ENCODE measurements around the gene HOXB6.

Gene HOXB6

GRCh38 chr17:48620461-48621139 lies 15.8 kb upstream of the HOXB6 start:
- Mint-ChIP-seq H3K9me3 (no peaks in the 10 kb centered on the region), H3K36me3 (ENCODE audit: low read depth) (peaks cover 50% of the 10 kb centered on the region), H3K4me3 (peak overlapping the region; percentile 99), H3K27ac (peak overlapping the region; percentile 100), H3K27me3 (ENCODE audit: low read depth, poor library complexity) (peaks cover 21% of the 10 kb centered on the region), H3K4me1 (peaks cover 74% of the 10 kb centered on the region)
- TF ChIP-seq CTCF (IDR thresholded peaks at IDR 0.05): no peak
- DNase-seq: no peak

GRCh38 chr17:48619826-48620449 lies 15.2 kb upstream of the HOXB6 start:
- Mint-ChIP-seq H3K36me3 (ENCODE audit: low read depth) (peaks cover 47% of the 10 kb centered on the region), H3K9me3 (no peaks in the 10 kb centered on the region), H3K27ac (peak overlapping the region; percentile 100), H3K27me3 (ENCODE audit: low read depth, poor library complexity) (peaks cover 21% of the 10 kb centered on the region), H3K4me1 (peaks cover 78% of the 10 kb centered on the region), H3K4me3 (peak overlapping the region; percentile 99)
- no peak for TF ChIP-seq CTCF (IDR thresholded peaks at IDR 0.05)
- peak; percentile 50 for DNase-seq

GRCh38 chr17:48618256-48618896 lies 13.6 kb upstream of the HOXB6 start:
- Mint-ChIP-seq H3K4me3 (peak overlapping the region; percentile 99), H3K36me3 (ENCODE audit: low read depth) (peaks cover 40% of the 10 kb centered on the region), H3K9me3 (no peaks in the 10 kb centered on the region), H3K27me3 (ENCODE audit: low read depth, poor library complexity) (peaks cover 14% of the 10 kb centered on the region), H3K27ac (peak overlapping the region; percentile 100), H3K4me1 (peaks cover 73% of the 10 kb centered on the region)
- peak; percentile 96 for DNase-seq
- peak; percentile 98 for TF ChIP-seq CTCF (IDR thresholded peaks at IDR 0.05)

- Mint-ChIP-seq H3K4me3 (peak overlapping the region; percentile 99), H3K4me1 (peaks cover 66% of the 10 kb centered on the region), H3K27ac (peak overlapping the region; percentile 100), H3K27me3 (ENCODE audit: low read depth, poor library complexity) (peaks cover 12% of the 10 kb centered on the region), H3K9me3 (no peaks in the 10 kb centered on the region), H3K36me3 (ENCODE audit: low read depth) (peaks cover 40% of the 10 kb centered on the region)
- TF ChIP-seq CTCF (IDR thresholded peaks at IDR 0.05): no peak
- no peak for DNase-seq
These were observed 12.9 kb upstream of the HOXB6 start for GRCh38 chr17:48617471-48618255.

GRCh38 chr17:48616717-48617470 lies 12.1 kb upstream of the HOXB6 start:
- Mint-ChIP-seq H3K4me3 (peak overlapping the region; percentile 99), H3K9me3 (no peaks in the 10 kb centered on the region), H3K36me3 (ENCODE audit: low read depth) (peaks cover 38% of the 10 kb centered on the region), H3K27me3 (ENCODE audit: low read depth, poor library complexity) (peaks cover 9% of the 10 kb centered on the region), H3K4me1 (peaks cover 59% of the 10 kb centered on the region), H3K27ac (peak overlapping the region; percentile 100)
- no peak for DNase-seq
- TF ChIP-seq CTCF (IDR thresholded peaks at IDR 0.05): no peak

All from nephron progenitor cell (in vitro differentiated cells).